Pons (tissue), 1 donor: ENCODE measurements around the gene GID8.
"Not testable (repeated sequence)": the region's sequence is repeated elsewhere in the genome, so short reads cannot be mapped to it uniquely, and the experiment has no call there.

ENCODE experiments used
- DNase-seq: peaks from one replicate; pipeline ENCODE4 v3.0.0-alpha.2; 2016; ENCODE audit warnings: low spot score

GID8 gene

DNA sequence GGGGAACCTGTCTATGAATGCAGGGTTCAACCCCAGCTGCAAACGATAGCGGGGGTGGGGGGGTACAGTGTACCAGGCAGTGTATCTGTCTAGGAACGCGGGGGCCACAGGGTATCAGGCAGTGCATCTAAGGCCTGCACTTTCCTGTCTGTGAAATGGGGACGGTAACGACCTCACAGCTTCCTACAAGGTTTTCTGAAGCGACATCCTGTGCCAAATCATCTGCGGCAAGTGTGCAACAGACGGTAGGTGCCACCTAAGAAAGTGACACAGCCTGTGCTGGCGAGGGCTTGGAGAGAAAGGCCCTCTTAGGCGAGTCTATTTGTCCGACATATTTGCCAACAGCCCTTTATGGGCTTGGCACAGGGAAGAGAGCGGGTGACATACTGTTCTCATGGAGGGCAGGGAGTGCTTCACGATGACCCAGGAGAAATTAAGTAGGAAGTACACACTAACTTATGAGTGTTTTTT is 15.5 kb upstream of the GID8 start:
- DNase-seq, result no peak

DNA sequence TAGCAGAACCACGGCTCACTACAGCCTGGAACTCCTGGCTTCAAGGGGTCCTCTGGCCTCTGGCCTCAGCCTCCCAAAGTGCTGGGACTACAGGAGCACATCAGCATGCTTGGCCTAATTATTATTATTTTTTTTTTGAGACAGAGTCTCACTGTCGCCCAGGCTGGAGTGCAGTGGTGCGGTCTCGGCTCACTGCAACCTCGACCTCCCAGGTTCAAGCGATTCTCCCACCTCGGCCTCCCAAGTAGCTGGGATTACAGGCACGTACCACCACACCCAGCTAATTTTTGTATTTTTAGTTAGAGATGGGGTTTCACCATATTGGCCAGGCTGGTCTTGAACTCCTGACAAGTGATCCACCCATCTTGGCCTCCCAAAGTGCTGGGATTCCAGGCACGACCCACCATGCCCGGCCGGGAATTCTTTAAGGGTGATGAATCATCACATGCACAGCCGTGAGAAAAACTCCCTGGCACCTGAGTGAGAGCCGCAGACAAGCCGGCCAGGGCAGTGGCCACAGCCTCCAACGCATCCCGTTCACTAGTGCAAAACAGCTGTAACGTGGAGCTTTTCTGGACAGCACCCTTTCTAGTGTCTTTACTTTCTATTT is 14.8 kb upstream of the GID8 start:
- not testable (repeated sequence) for DNase-seq

DNA sequence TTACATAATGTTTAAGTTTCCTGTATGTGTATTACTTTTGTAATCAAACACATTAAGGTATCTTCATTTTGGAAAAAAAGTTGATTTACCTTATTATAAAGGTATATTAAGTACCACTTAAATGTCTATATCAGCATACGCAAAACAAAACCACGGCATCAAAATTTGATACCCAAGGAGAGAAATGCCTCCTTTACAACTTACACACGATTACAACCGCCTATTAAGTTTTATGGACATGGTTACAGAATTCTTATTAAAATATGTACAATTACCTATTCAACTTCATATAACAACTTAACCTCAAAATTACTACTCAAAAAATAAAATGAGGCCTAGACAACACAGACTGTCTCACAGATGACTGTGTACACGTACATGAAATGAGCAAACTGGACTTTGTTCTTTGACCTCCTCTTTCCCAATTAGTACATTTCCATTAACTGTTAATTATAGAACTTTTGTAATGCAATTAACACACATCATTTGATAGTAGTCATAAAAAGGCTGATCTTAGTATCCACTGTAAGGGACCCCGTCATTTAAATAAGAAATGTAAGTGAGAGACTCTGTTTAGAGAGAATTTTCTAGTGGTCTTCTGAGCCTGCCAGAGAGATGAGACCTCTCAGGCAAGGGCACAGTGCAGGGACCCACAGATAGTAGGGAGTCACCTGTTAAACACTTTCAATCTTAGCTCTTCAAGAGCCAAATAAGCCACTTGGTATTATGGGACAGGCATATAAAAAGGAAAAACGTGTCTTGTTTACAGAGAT is 14.1 kb upstream of the GID8 start:
- no peak for DNase-seq

DNA sequence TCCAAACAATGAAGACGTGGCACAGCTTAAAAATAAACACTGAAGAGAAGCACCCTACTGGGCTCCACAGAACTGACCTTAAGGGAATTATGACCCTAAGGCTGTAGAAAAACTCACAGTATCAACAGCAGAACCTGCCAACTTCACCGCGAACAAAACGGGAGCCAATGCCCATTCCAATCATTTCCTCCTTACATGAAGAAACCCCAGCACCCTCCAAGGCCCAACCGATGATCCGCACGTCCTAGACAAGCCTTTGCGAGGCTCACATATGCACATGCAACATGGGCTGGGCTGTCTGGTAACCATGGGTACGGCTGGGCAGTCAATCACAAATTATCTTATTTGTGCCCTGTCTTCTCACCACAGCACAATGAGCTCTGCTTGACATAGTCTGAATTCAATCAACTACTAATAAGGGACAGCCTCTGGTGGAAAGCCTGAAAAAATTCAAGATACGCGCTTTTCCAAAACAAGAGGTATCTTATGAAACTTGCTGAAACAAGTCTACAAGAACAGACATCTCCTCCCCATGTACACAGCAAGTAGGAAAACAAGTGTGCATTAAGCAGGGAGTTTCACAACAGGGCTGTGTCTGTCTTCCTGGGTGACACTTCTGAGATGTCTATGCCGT is 13.4 kb upstream of the GID8 start:
- DNase-seq, result no peak

DNA sequence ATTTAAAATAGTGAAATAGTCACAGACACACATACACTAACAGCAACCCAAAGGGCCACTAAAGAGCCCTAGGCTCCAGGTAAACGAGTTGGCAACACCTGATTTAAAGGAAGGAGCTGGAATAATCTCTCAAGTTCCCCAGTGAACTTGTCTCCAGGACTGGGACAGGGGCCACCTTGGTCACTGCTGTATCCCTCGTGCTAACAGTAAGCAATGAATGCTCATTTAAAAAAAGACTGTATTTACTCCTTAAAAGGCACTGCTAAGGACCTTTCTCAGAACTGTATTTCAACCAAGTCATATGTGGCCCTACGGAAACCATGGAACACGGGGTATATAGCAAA is 12.9 kb upstream of the GID8 start:
- no peak for DNase-seq

DNA sequence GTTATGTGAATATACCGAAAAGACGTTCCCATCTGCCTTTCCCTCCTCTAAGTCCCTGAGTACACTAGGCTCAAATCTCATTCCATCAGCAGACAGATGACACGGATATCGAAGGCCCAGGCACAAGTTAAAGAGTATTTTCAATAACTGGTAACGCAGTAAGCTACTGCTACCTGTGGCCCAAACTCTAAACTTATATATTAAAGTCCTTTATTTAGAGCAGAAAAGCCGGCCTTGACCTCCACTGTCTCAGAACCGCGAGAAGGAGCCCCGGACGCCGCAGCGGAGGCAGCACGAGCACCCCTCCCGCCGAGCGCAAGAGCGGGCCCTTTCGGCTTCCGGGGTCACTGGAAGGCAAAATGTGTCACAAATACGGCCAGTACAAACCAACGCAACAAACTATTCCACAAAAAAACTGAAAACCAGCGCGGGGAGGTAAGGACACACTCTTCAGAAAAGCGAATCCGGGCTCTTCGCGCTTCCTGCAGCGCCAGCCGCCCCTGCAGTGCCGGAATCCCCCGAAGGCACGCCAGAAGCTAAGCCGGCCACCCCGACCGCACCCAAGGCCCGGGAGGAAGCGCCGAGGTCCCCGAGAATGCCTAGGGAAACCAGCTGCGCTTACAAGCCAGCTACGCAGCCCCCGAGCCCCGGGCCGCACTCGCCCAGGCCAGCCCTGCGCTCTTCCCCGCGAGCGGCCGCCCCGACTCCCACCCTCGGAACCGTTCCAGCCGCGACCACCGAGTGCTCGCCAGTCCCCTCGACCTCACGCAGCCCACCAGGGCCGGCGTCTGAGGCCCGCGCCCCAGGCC is 12.3 kb upstream of the GID8 start:
- no peak for DNase-seq

DNA sequence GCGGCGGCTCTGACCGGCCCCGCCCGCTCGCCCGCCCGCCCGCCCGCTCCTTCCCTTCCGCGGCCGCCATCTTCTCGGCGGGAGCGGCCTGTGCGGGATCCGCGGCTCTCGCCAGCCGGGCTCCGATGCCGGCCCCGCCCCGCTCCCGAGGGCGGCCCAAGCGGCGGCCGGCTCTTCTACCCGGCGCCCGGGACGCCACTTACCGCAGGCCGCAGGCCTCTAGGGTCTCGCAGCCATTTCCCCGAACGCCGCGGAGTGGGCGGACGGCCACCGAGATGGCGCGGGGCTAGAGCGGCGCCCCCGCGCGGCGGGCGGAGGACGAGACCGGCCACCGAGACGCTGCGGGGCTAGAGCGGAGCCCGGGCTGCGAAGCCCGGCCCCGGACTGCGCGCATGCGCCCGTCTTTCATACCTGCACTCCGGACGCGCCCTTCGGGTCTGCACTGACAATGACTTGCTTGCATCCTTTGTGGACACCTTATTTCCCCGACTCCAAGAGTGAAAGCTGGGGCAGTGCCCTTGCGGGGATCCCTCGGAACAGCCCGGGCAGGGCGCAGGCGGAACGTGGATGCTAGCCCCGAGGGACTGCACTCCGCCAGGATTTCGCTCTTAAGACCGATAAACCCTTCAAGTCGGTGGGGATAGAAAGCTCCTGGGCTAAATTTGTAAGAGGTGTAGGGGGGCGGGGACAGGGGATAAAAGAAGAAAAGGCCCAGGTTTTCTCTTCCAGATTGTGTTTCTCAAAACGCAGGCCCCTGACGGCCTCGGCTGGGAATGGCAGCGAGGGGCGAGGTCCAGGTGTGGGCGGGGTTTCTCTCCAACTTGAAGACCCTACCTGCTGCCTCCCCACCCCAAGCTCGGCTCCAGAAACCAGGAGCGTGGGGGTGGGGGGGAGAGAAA is 11.5 kb upstream of the GID8 start, which contains the start of gene DIDO1:
TSS of gene DIDO1 (minus strand) at position 277 of the 899 bp plus-strand sequence.
- DNase-seq, result peak; percentile 80

DNA sequence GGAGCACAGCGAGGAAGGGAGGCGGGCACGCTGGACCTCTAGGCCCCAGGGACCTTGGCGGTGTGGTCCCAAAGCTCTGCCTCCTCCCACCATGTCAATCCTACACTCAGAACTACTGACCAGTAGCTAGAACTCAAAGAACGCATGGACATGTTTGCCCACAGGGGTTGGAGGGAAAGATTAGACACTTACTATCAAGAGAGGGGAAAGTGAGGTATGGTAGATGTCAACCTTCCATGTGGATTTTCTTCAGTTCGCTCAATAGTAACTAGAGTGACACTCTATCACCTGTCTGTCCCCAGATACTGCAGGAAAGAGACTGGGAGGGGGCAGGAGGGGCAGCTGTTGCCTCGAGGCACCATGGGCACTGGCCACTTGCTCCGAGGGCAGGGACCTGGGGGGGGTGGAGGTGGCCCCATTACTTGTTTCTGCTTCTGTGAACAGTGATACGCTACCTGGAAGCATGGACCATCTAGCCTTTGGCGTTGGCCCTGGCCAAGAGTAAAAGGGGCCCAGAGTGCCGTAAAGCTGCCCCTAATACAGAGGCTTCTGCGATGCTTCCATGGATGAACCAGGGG is 10.7 kb upstream of the GID8 start:
- no peak for DNase-seq

DNA sequence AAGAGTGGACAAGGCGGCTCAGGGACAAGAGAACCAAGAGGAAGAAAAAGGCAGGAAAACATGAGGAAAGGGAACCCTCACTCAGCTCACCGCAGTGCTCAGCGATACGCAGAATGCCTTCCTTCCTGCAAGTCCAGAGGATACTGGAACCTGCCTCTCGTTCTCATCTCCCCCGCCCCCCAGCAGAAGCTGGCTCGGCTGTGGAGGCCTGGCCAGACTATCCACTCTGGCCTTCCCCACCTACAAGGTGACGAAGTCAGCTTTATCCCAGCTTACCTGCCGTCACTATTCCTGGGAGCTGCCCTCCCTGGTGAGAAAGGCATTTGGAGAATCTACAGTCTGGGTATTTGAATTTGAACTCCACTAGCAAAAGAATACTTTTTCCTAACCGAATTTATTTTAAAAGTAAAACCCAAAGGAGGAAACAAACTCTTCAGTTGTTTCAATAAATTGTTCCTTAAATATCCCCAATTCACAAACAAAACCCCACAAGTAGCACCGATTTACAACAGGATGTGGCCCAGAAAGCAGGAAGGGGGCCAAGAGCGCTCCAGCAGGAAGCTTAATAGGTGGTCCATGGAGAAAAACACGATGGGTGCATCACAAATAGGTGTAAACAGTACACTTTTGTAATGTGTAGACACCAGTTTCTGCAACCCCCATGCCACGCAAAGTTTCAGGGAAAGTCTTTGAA is 9.6 kb upstream of the GID8 start:
- DNase-seq, result no peak

DNA sequence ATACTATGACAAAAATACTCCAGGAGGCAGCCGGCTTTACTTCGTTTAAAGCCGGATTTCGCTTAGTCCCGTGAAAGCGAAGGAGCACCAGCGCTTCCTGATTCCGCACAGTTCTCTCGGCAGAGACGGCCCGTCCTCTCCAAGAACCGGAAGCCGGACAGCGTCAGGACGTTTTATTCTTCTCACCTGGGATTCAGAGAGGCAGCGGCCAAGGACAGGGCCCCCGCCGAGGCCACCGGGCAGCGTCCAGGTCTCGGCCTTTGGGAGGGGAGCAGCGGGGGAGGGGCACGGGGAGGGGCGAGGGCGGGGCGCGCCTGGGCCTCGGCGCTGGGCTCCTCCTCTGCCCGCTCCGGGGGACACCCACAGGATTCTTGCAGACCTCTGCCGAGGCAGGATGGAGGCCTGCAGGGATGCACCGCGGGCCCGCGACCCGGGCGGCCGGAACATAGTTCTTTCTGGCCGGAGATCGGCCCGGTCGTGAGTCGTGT is 8.9 kb upstream of the GID8 start:
- no peak for DNase-seq

DNA sequence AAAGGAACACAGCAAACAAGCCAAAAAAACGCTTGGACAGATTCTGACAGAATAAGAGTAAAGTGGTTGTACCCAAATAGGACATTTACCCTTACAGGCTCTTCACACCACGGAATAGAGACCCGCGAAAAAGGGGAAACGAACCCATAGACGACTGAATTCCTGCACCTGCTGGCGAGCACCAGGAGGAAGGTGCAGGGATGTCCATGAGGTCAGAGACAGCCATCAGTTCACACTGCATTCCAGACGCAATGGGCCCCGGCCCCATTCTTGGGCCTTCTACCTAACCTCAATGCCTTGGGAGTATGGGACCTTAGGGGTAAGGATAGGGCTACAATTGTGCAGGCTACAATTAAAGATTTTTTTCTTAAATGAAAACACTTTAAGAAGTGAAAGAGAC is 6.5 kb upstream of the GID8 start:
- no peak for DNase-seq

DNA sequence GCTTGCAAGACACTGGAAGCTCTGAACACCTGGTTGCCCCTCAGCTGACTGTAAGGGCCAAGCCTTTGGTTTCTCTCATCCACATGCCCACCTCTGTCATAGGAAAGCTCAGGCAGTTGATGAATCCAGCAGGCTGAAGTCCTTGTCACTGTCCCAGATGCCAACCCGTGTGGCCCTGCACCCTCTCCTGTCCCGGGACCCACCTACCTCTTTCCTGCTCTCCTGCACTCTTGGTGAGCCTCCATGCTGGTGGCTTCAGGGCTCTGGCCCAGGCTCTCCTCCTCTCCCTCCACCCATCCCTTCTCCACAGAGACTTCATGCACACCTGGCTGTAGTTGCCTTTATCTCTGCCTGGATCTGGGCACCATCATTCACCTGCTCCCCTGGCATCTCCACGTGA is 4.0 kb upstream of the GID8 start:
- DNase-seq, result no peak

DNA sequence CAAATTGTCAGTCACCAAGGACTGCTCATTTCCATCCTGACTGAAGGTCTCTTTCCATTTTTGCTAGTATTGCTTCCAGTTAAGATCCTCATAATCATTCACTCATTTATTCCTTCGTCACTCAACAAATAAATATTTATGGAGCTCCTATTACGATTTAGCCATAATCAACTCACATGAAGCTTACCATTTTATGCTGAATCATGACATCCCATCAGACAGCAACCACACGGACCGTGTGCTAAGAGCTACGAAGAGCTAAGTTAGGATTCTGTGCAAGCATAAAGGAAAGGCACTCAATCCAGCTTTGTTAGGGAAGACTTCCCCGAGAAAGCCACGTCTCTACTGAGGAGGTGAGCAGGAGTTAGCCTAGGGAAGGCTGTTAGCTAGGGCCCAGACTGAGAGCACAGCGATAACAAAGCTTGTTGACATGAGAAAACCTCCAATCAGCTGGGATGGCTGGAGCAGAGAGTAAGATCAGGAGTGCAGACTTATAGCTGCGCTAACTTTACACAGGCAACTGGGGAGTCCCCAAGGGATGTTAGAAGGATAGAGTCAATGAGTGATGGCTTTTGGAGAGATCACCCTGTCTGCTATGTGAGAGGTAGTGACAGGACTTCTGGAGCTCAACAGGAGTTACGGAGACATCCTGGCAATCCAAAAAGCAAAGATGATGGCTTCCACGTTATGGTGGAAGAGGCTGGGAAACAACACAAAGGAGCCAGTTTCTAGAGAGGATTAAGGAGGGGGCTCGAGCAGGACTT is 2.6 kb upstream of the GID8 start:
- DNase-seq, result no peak

DNA sequence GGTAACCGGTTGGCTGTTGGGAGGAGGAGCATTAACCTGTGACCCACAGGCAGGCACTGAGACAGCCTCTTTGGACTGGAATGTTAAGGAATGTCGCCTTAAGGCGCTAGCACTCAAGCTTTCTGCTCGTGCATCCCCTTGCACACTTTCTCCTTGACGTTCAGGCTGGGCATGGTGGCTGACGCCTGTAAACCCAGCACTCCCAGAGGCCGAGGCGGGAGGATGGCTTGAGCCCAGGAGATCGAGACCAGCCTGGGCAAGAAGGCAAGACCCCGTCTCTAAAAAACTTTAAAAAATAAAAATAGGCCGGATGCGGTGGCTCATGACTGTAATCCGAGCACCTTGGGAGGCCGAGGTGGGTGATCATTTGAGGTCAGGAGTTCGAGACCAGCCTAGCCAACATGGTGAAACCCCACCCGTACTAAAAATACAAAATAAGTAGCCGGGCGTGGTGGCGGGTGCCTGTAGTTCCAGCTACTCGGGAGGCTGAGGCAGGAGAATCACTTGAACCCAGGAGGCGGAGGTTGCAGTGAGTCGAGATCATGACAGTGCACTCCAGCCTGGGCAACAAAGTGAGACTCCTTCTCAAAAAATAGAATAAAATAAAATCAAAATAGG is 1.9 kb upstream of the GID8 start:
- no peak for DNase-seq

DNA sequence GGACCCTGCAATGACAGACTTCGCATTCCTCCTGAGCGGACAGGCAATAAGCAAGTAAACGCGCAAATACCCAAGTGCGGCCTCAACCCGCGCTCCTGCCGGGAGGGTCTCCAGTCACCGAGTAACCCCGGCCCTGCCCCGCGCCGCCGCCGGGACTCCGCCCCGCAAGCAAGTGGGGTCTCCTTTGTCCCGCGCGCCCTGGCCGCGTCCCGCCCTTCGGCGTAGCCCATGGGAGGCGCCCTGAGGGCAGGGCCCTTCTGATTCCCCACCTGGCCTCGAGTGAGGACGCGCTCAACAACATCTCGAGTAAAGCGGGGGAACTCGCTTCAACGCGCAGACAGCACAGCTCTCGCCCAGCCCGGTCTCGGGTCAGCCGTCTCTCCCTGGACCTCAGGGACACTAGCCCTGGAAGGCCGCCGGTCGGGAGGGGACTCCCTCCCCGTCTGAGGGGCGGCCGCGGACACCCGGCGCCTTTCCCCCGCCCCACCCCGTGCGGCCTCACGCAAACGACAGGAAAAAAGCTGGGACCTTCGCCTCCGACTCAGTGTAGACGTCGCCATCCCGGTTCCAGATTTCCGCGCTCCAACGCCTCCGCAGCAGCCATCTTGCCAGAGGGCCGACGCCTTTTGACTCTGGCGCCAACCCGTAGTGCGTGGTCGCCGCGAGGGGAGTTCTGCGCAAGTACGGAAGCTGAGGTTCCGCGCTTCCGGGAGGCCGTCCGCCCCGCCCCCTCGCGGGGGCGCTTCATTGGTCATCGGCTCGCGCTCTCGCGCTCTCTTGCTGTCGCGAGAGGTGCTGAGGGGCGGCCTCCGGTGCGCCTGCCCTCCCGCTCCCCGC is 461 bp upstream of the GID8 start:
- peak; percentile 92 for DNase-seq

DNA sequence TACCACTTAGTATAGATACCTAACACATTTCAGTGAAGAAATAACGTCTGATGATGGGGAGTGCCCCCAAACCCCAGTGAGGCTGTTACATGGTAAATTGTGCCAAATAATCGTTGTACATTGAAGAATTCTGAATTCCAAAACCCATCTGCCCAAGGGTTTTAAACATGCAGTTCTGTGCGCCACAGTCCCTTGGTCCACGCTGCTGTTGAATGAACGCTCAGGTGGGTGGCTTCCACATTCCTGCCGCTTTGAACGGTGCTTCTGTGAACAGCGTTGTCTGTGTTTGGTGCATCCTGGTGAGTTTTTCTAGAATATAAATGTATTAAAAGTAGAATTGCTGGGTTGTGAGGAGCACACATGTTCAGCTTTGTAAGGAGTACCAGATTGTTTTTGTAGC is 2.9 kb downstream of the GID8 start:
- DNase-seq, result no peak

DNA sequence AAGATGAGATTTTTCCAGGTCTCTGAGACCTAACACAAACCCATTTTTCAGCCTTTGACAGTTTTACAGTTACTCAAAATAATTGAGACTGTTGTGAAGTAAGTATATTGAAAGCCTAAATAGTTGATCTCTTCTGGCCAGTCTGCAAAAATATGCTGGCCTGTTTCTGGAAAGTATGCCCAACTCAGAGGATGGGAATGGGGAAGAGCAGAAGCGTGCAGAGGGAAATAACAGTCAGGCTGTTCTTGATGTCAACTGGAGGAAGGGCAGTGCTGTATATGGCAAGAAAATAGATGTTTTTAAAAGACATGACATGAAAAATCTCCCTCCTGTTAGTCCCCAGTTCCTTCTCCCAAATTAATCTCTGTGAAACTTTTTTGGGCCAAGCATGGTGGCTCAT is 3.8 kb downstream of the GID8 start:
- DNase-seq, result no peak

DNA sequence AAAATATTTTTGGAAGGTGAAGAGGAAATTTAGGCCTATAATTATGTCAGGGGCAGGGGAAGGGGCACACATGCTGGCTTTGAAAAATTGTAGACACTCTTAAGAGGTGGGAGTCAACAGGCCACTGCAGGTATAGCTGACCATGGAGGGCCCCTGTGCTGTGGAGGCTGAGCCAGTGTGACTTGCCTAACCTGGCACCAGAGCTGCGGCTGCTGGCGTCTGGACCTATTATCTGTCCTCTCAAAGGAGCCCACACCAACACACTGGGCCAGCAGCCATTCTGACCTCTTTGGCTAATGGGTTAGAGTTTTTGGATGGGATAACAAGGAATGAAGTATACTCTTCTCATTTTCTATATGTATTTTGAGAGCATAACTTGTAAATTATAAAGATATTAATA is 4.5 kb downstream of the GID8 start:
- DNase-seq, result no peak
